ENCODE measurements around the gene GPSM1. TPM values are rescaled to one million over a fixed set of nuclear protein-coding genes. Genes with fewer than 3 reads are reported as not detected.
A peak's percentile ranks its signal among the peaks of the same experiment; 100 is the strongest.

GPSM1 gene
- total RNA-seq, 1 donor from 2014 or later, result 19.2 TPM

- H3K4me1 ChIP-seq, result peaks cover 17% of the 10 kb centered on the region
- no peak for DNase-seq
- H3K36me3 ChIP-seq, result peaks cover 13% of the 10 kb centered on the region
- H3K27ac ChIP-seq, result peak overlapping the region; percentile 18
- intact Hi-C loops (cut with DNase I), result no loop called here
- no peaks in the 10 kb centered on the region for H3K9me3 ChIP-seq
- H3K27me3 ChIP-seq (ENCODE audit: low read depth), result no peaks in the 10 kb centered on the region
- TF ChIP-seq, protein P1, sequence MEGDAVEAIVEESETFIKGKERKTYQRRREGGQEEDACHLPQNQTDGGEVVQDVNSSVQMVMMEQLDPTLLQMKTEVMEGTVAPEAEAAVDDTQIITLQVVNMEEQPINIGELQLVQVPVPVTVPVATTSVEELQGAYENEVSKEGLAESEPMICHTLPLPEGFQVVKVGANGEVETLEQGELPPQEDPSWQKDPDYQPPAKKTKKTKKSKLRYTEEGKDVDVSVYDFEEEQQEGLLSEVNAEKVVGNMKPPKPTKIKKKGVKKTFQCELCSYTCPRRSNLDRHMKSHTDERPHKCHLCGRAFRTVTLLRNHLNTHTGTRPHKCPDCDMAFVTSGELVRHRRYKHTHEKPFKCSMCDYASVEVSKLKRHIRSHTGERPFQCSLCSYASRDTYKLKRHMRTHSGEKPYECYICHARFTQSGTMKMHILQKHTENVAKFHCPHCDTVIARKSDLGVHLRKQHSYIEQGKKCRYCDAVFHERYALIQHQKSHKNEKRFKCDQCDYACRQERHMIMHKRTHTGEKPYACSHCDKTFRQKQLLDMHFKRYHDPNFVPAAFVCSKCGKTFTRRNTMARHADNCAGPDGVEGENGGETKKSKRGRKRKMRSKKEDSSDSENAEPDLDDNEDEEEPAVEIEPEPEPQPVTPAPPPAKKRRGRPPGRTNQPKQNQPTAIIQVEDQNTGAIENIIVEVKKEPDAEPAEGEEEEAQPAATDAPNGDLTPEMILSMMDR (IDR thresholded peaks at IDR 0.05), result no peak
- no peak overlapping the region for H3K4me3 ChIP-seq
- ATAC-seq, result peak in 1 of 2 donors; percentile 13
Observed at GRCh38 chr9:136354592-136355085, 27.3 kb downstream of the GPSM1 start.

DNA sequence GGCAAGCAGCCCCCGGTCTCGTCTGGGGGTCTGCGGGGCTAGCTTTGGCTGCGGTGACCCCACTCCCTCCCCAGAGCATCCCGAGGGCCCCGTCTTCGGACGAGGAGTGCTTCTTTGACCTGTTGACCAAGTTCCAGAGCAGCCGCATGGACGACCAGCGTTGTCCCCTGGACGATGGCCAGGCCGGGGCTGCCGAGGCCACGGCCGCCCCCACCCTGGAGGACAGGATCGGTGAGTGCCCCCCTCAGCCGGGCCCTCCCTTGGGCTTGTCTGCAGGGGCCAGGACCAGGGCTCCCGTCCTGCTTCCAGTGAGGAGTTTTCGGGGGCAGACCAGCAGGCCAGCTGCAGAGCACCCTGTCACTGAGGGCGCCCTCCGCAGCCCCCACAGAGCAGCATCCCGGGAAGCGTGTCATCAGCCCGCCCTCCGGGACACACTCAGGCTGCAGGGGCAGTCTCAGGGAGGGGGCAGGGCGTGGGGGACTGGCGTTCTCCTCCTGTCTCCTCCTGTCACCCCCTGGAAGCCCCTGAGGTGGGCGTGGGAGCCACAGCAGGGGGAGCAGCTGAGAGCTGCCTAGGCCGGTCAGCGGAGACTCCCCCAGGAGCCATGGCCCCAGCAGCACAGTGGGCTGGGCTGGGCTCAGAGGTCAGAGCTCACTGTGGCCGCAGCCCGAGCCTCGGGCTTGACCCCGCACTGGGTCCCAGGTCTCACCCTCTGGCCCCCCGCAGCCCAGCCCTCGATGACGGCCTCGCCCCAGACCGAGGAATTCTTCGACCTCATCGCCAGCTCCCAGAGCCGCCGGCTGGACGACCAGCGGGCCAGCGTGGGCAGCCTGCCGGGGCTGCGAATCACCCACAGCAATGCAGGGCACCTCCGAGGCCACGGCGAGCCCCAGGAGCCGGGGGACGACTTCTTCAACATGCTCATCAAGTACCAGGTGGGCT lies 28.5 kb downstream of the GPSM1 start:
- intact Hi-C loops (cut with DNase I), result no loop called here

DNA sequence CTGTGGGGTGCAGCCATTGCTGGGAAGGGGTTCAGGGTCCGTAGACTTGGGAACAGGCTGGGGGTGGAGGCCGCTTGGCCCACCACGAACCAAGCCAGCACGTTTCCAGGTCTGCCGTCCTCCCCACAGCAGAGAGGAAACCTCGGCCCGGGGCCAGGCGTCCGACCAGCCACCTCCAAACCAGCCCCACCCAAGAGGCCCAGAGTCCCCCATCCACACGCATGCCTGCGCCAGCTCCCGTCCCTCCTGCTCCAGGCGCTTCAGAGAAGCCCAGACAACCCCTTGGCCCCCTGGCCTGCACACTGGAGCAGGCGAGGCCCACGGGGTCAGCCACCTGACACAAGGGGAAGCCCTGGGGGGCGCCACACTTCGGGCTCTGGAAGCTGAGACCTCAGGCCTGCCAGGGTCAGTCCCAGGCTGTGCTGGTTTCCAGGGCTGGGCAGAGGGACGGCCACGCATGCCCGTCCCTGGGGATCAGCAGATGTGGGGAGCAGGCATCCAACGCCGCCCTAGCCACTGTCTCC lies 29.9 kb downstream of the GPSM1 start:
- Histone ChIP-seq H3K36me3 (peaks cover 10% of the 10 kb centered on the region), H3K27me3 (ENCODE audit: low read depth) (no peaks in the 10 kb centered on the region), H3K9me3 (no peaks in the 10 kb centered on the region), H3K4me1 (peaks cover 30% of the 10 kb centered on the region), H3K27ac (no peak overlapping the region), H3K4me3 (no peak overlapping the region)
- DNase-seq (no peak), ATAC-seq (no peak)
- intact Hi-C loops (cut with DNase I), result no loop called here
- TF ChIP-seq, protein P1 (IDR thresholded peaks at IDR 0.05), result no peak

More for the DNA sequence above, 28.5 kb downstream of the GPSM1 start:
- Histone ChIP-seq H3K4me1 (peaks cover 17% of the 10 kb centered on the region), H3K9me3 (no peaks in the 10 kb centered on the region), H3K27ac (no peak overlapping the region), H3K4me3 (no peak overlapping the region), H3K27me3 (ENCODE audit: low read depth) (no peaks in the 10 kb centered on the region), H3K36me3 (peaks cover 10% of the 10 kb centered on the region)
- no peak for ATAC-seq
- no peak for DNase-seq
- TF ChIP-seq, protein P1 (IDR thresholded peaks at IDR 0.05), result no peak

- Histone ChIP-seq H3K27me3 (ENCODE audit: low read depth) (no peaks in the 10 kb centered on the region), H3K4me1 (peaks cover 32% of the 10 kb centered on the region), H3K4me3 (no peak overlapping the region), H3K36me3 (peaks cover 10% of the 10 kb centered on the region), H3K27ac (no peak overlapping the region), H3K9me3 (no peaks in the 10 kb centered on the region)
- intact Hi-C loops (cut with DNase I), result no loop called here
- TF ChIP-seq, protein P1 (IDR thresholded peaks at IDR 0.05), result no peak
- ATAC-seq (no peak), DNase-seq (no peak)
Observed at GRCh38 chr9:136358016-136358415, 30.7 kb downstream of the GPSM1 start.

DNA sequence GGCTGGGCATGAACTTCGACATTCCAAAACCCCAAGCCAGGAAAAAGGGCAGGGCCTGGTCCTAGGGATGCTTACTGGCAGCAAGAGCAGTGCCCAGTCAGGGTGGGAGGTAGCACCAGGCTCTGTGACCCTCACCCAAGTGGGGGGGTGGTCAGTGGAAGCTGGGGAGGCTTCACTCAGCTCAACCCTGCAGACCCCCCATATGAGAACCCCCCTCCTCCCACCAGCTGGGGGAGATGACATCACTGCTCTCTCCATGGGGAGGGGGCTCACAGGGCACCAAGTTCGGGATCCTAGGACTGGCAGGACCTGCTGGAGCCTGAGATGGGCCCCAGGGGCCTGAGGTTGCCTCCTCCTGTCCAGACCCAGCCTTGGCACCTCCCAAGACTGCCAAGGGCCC lies 31.5 kb downstream of the GPSM1 start:
- Histone ChIP-seq H3K27me3 (ENCODE audit: low read depth) (no peaks in the 10 kb centered on the region), H3K36me3 (peaks cover 10% of the 10 kb centered on the region), H3K27ac (no peak overlapping the region), H3K4me1 (peaks cover 32% of the 10 kb centered on the region), H3K4me3 (no peak overlapping the region), H3K9me3 (no peaks in the 10 kb centered on the region)
- DNase-seq, result no peak
- ATAC-seq, result no peak
- intact Hi-C loops (cut with DNase I), result no loop called here
- TF ChIP-seq, protein P1 (IDR thresholded peaks at IDR 0.05), result no peak

Data from lower lobe of right lung (tissue), 2 donors.